PC-9 (cell line): Measurements from ENCODE around the gene ZNF571. TPM values are rescaled to one million over a fixed set of nuclear protein-coding genes. Genes with fewer than 3 reads are reported as not detected.

Experiments used
- BruUV-seq: library from RNA; stranded (reverse); fragments of 400-500 nt; replicated peaks from 2 replicates; lab custom pipeline; 2021; lab: Mats Ljungman, UMichigan
- CTCF ChIA-PET: fragments of 300-600 bp; sonication (Branson Sonifier 250); formaldehyde crosslinking; loops from one replicate; lab custom pipeline; 2022; ENCODE audit warnings: antibody characterized with exemption; lab: Charles Lee
- POLR2A ChIA-PET: fragments of 300-600 bp; sonication (Branson Sonifier 250); formaldehyde crosslinking; loops from one replicate; lab custom pipeline; 2022; ENCODE audit warnings: antibody characterized with exemption; ENCODE audit not compliant: unreplicated experiment; lab: Charles Lee
- DNase-seq, 2 experiments: peaks; one replicate each; pipeline versions ENCODE4 v3.0.0 to v3.0.0-alpha.2; 2015 to 2022; ENCODE audit warnings: mixed read lengths in 1 of 2
- H2AFZ ChIP-seq: fragments of 200-600 bp; sonication (generic); 2 replicates; pipeline ENCODE4 v1.8.1; 2017; ENCODE audit warnings: antibody characterized with exemption
- H3F3A ChIP-seq: fragments of 200-600 bp; sonication (generic); 2 replicates; pipeline ENCODE4 v1.8.1; 2017; ENCODE audit warnings: antibody characterized with exemption, mild to moderate bottlenecking, low read depth; ENCODE audit not compliant: insufficient read depth
- H3K27ac ChIP-seq: fragments of 200-600 bp; sonication (generic); 2 replicates; pipeline ENCODE4 v1.6.1; 2016; ENCODE audit warnings: mixed run types
- H3K27me3 ChIP-seq: fragments of 200-600 bp; sonication (generic); 2 replicates; pipeline ENCODE4 v1.6.1; 2016; ENCODE audit warnings: low read depth, mixed run types; ENCODE audit not compliant: insufficient read depth
- H3K36me3 ChIP-seq: fragments of 200-600 bp; sonication (generic); 2 replicates; pipeline ENCODE4 v1.6.1; 2016; ENCODE audit warnings: low read depth, mixed run types
- H3K4me1 ChIP-seq: fragments of 200-600 bp; sonication (generic); replicated peaks from 2 replicates; pipeline ENCODE4 v1.6.1; 2016; ENCODE audit warnings: mixed run types; ENCODE audit not compliant: insufficient read depth
- H3K4me2 ChIP-seq: fragments of 200-600 bp; sonication (generic); 2 replicates; pipeline ENCODE4 v1.6.1; 2017; ENCODE audit warnings: mixed run types
- H3K4me3 ChIP-seq: fragments of 200-600 bp; sonication (generic); 2 replicates; pipeline ENCODE4 v1.6.1; 2016; ENCODE audit warnings: mixed run types
- H3K79me2 ChIP-seq: fragments of 200-600 bp; sonication (generic); 2 replicates; pipeline ENCODE4 v1.6.1; 2017; ENCODE audit warnings: low read depth, mixed run types
- H3K9me2 ChIP-seq: fragments of 200-600 bp; sonication (generic); 2 replicates; pipeline ENCODE4 v1.8.1; 2017; ENCODE audit warnings: mild to moderate bottlenecking; ENCODE audit not compliant: insufficient read depth
- H3K9me3 ChIP-seq: fragments of 200-600 bp; sonication (generic); 2 replicates; pipeline ENCODE4 v1.8.1; 2016; ENCODE audit warnings: low read depth; ENCODE audit not compliant: insufficient read depth
- H4K20me1 ChIP-seq: fragments of 200-600 bp; sonication (generic); 2 replicates; pipeline ENCODE4 v1.8.1; 2017; ENCODE audit not compliant: insufficient read depth
- EZH2 ChIP-seq: fragments of 200-600 bp; sonication (generic); IDR thresholded peaks from 2 replicates; pipeline ENCODE4 v1.8.0; 2017; ENCODE audit warnings: antibody characterized with exemption, low read depth
- intact Hi-C: fragments of 100-400 bp; cut with micrococcal nuclease; formaldehyde crosslinking; loops from one replicate; pipeline ENCODE4 v1.10.0; 2022; ENCODE audit not compliant: unreplicated experiment
- total RNA-seq: library from RNA; stranded (reverse); gene quantifications from 2 replicates; pipeline ENCODE4 v1.2.3, GENCODE V29; 2021
- TF ChIP-seq, protein P1 (sequence below): fragments of 200-600 bp; sonication (generic); conservative IDR thresholded peaks from 2 replicates; pipeline ENCODE4 v1.6.1; 2017; ENCODE audit warnings: mixed run types, antibody characterized with exemption, mild to moderate bottlenecking, moderate library complexity

ZNF571 gene
- total RNA-seq, 1 experiment from 2014 or later, result 2.1 TPM

DNA sequence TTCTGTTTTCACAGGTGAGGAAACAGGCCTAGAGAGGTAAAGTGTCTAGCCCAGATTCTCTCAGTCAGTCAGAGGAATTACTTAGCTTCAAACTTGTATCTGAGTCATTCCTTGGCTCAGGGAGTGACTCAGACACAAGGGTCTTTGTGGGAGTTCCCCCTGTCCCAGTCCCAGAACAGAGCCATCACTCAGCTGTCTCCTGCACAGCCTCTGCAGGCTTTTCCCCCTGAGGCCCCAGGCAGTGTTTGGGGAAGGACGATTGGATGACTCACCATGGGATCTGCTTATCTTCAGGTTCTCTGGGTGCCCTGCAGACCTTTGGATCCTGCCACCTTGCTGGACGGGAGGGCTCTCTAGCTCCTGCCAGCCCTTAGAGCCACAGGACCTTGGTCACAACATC lies 74.7 kb downstream of the ZNF571 start:
- peaks cover 25% of the 10 kb centered on the region for H3K9me3 ChIP-seq
- no peak for TF ChIP-seq EZH2
- TF ChIP-seq, protein P1, sequence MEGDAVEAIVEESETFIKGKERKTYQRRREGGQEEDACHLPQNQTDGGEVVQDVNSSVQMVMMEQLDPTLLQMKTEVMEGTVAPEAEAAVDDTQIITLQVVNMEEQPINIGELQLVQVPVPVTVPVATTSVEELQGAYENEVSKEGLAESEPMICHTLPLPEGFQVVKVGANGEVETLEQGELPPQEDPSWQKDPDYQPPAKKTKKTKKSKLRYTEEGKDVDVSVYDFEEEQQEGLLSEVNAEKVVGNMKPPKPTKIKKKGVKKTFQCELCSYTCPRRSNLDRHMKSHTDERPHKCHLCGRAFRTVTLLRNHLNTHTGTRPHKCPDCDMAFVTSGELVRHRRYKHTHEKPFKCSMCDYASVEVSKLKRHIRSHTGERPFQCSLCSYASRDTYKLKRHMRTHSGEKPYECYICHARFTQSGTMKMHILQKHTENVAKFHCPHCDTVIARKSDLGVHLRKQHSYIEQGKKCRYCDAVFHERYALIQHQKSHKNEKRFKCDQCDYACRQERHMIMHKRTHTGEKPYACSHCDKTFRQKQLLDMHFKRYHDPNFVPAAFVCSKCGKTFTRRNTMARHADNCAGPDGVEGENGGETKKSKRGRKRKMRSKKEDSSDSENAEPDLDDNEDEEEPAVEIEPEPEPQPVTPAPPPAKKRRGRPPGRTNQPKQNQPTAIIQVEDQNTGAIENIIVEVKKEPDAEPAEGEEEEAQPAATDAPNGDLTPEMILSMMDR, result no peak
- H3K4me3 ChIP-seq, result no peak overlapping the region
- no TSS peak for BruUV-seq
- no peak overlapping the region for H2AFZ ChIP-seq
- H3K79me2 ChIP-seq, result no peaks in the 10 kb centered on the region
- H3K27me3 ChIP-seq, result no peaks in the 10 kb centered on the region
- no peaks in the 10 kb centered on the region for H3K9me2 ChIP-seq
- H3K4me2 ChIP-seq, result no peak overlapping the region
- DNase-seq, result peak; percentile 30 to 46
- H3K36me3 ChIP-seq, result 0 out of 2 replicates have a peak, but pooled peaks cover 7% of the 10 kb centered on the region
- H3K27ac ChIP-seq, result no peak overlapping the region
- H3K4me1 ChIP-seq, result no peaks in the 10 kb centered on the region
- CTCF ChIA-PET, result no interaction called here
- no peaks in the 10 kb centered on the region for H4K20me1 ChIP-seq
- intact Hi-C loops, result no loop called here
- POLR2A ChIA-PET, result interaction anchor here (0.5 to 0.6 kb wide), 2 partner anchors 777 to 1389 kb away, joined by 3 read pairs; no protein-coding TSS in a partner anchor
- no peaks in the 10 kb centered on the region for H3F3A ChIP-seq

Other genes starting within 250 kb of the ZNF571 start
- gene ZNF527, start 223.7 kb downstream of the ZNF571 start, total RNA-seq, result 2.9 and 3.2 TPM in 2 replicates
- gene ZNF569, start 127.3 kb downstream of the ZNF571 start, total RNA-seq, result 1.5 and 3.3 TPM in 2 replicates
- gene ZNF570, start 125.4 kb downstream of the ZNF571 start, total RNA-seq, result 2.5 and 3.6 TPM in 2 replicates
- gene ZNF793, start 87.9 kb downstream of the ZNF571 start, total RNA-seq, result 5.2 and 7.2 TPM in 2 replicates
- gene ZNF540, start 84 bp upstream of the ZNF571 start, total RNA-seq, result 0.25 and 0.37 TPM in 2 replicates
- 7.5 and 8.7 TPM in 2 replicates for gene ZFP30, start 60.7 kb upstream of the ZNF571 start, total RNA-seq
- gene ZNF607, start 125.0 kb upstream of the ZNF571 start, total RNA-seq, result 10.6 and 12.5 TPM in 2 replicates
- 5.5 and 7.9 TPM in 2 replicates for gene ZNF573, start 184.8 kb upstream of the ZNF571 start, total RNA-seq